SK-N-SH (cell line): Measurements from ENCODE around the gene TOR1AIP1. TPM values are rescaled to one million over a fixed set of nuclear protein-coding genes. Genes with fewer than 3 reads are reported as not detected.
"Not testable (repeated sequence)": the region's sequence is repeated elsewhere in the genome, so short reads cannot be mapped to it uniquely, and the experiment has no call there.

Experiments
- CTCF ChIA-PET: fragments of 300-600, 350-600 bp; formaldehyde crosslinking; extraction: SDS; loops from one replicate; lab custom pipeline; 2021; lab: Yijun Ruan, JAX
- POLR2A ChIA-PET: fragments of 350-600 bp; sonication (Branson Sonifier 250); formaldehyde crosslinking; extraction: SDS; loops from one replicate; lab custom pipeline; 2020; ENCODE audit warnings: antibody characterized with exemption, inconsistent platforms; lab: Yijun Ruan, JAX
- DNase-seq: peaks from one replicate; pipeline ENCODE4 v3.0.0; 2012
- H2AFZ ChIP-seq: fragments of 200-600 bp; sonication (generic); 2 replicates; pipeline ENCODE4 v1.8.1; 2016; ENCODE audit warnings: antibody characterized with exemption, mild to moderate bottlenecking, low read depth
- H3F3A ChIP-seq: fragments of 200-600 bp; sonication (generic); replicated peaks from 2 replicates; pipeline ENCODE3; 2016; ENCODE audit warnings: antibody characterized with exemption, mild to moderate bottlenecking; ENCODE audit not compliant: insufficient read depth
- H3K27ac ChIP-seq, 2 experiments: fragments of 200-500 bp in 1 of 2; fragments of 200-600 bp in 1 of 2; sonication (Bioruptor generic) in 1 of 2; sonication (generic), shearing (Covaris generic) in 1 of 2; 2 replicates each; pipeline versions ENCODE4 v1.5.1 to v1.6.1; 2014 to 2016; ENCODE audit warnings: low read depth in 2 of 2, inconsistent platforms in 1 of 2, low read length in 1 of 2, mild to moderate bottlenecking in 1 of 2, mixed read lengths in 1 of 2
- H3K27me3 ChIP-seq: fragments of 200-600 bp; sonication (generic), shearing (Covaris generic); 2 replicates; pipeline ENCODE4 v1.6.1; 2016; ENCODE audit warnings: mixed run types; ENCODE audit not compliant: insufficient read depth
- H3K36me3 ChIP-seq, 2 experiments: fragments of 200-500 bp in 1 of 2; fragments of 200-600 bp in 1 of 2; sonication (Bioruptor generic) in 1 of 2; sonication (generic) in 1 of 2; replicated peaks in 1 of 2; 2 replicates each; pipeline versions ENCODE3 to v1.5.1; 2014 to 2016; ENCODE audit warnings: low read length in 1 of 2, mild to moderate bottlenecking in 1 of 2; ENCODE audit not compliant: insufficient read depth in 2 of 2, control insufficient read depth in 1 of 2
- H3K4me1 ChIP-seq, 2 experiments: fragments of 200-500 bp in 1 of 2; fragments of 200-600 bp in 1 of 2; sonication (Bioruptor generic) in 1 of 2; sonication (generic), shearing (Covaris generic) in 1 of 2; 2 replicates each; pipeline versions ENCODE4 v1.5.1 to v1.6.1; 2014 to 2016; ENCODE audit warnings: low read depth in 1 of 2, low read length in 1 of 2, mixed run types in 1 of 2; ENCODE audit not compliant: insufficient read depth in 2 of 2, control insufficient read depth in 1 of 2
- H3K4me2 ChIP-seq: fragments of 200-600 bp; sonication (generic), shearing (Covaris generic); 2 replicates; pipeline ENCODE4 v1.6.1; 2017; ENCODE audit warnings: mixed run types
- H3K4me3 ChIP-seq, 2 experiments: fragments of 200-500 bp in 1 of 2; fragments of 200-600 bp in 1 of 2; sonication (Bioruptor generic) in 1 of 2; sonication (generic), shearing (Covaris generic) in 1 of 2; 2 replicates each; pipeline versions ENCODE4 v1.5.1 to v1.8.1; 2014 to 2016; ENCODE audit warnings: low read depth in 2 of 2, inconsistent platforms in 1 of 2, low read length in 1 of 2, mild to moderate bottlenecking in 1 of 2, mixed read lengths in 1 of 2, moderate library complexity in 1 of 2
- H3K79me2 ChIP-seq: fragments of 200-600 bp; sonication (generic); 2 replicates; pipeline ENCODE4 v1.8.1; 2017; ENCODE audit warnings: mild to moderate bottlenecking; ENCODE audit not compliant: insufficient read depth
- H3K9ac ChIP-seq: fragments of 200-600 bp; sonication (generic); 2 replicates; pipeline ENCODE4 v1.6.1; 2017; ENCODE audit warnings: mixed run types
- H3K9me2 ChIP-seq: fragments of 200-600 bp; sonication (generic); 2 replicates; pipeline ENCODE4 v1.6.1; 2017; ENCODE audit warnings: mixed run types
- H3K9me3 ChIP-seq: fragments of 200-600 bp; sonication (generic); 2 replicates; pipeline ENCODE4 v1.6.1; 2017; ENCODE audit warnings: mixed run types, mild to moderate bottlenecking, moderate library complexity
- H4K20me1 ChIP-seq: fragments of 200-600 bp; sonication (generic); 2 replicates; pipeline ENCODE4 v1.6.1; 2017; ENCODE audit warnings: mild to moderate bottlenecking, mixed run types; ENCODE audit not compliant: insufficient read depth
- ELF1 ChIP-seq: IDR thresholded peaks from 2 replicates; pipeline ENCODE4 v1.4.0; 2012
- EZH2phosphoT487 ChIP-seq: fragments of 200-600 bp; sonication (generic); IDR thresholded peaks from 2 replicates; pipeline ENCODE4 v1.6.1; 2017; ENCODE audit warnings: low read depth, mixed run types, mild to moderate bottlenecking, antibody characterized with exemption, moderate library complexity, borderline replicate concordance
- GATA2 ChIP-seq: sonication (generic); formaldehyde crosslinking; IDR thresholded peaks from 2 replicates; pipeline ENCODE4 v1.5.0; 2020; ENCODE audit warnings: mild to moderate bottlenecking, missing genetic modification reagents
- MEF2A ChIP-seq: IDR thresholded peaks from 2 replicates; pipeline ENCODE4 v1.4.0; 2012; ENCODE audit warnings: low read depth, borderline replicate concordance
- NFIC ChIP-seq: IDR thresholded peaks from 2 replicates; pipeline ENCODE4 v1.4.0; 2012; ENCODE audit warnings: borderline replicate concordance
- RAD21 ChIP-seq: IDR thresholded peaks from 2 replicates; pipeline ENCODE4 v1.6.1; 2012; ENCODE audit warnings: mild to moderate bottlenecking, low read length
- RCOR1 ChIP-seq: fragments of 150-350 bp; IDR thresholded peaks from 2 replicates; pipeline ENCODE4 v1.6.1; 2017; ENCODE audit warnings: antibody characterized with exemption, low read length
- TCF12 ChIP-seq: IDR thresholded peaks from 2 replicates; pipeline ENCODE4 v1.4.0; 2012
- ZBTB33 ChIP-seq: IDR thresholded peaks from 2 replicates; pipeline ENCODE4 v1.4.0; 2012; ENCODE audit warnings: low read depth, borderline replicate concordance
- WGBS: methylation state at CpG from one replicate; pipeline ENCODE4 v1.1.6; 2017; ENCODE audit warnings: low lambda C conversion rate; 5-methylcytosine and 5-hydroxymethylcytosine counted together
- polyA plus RNA-seq, 3 experiments: library from polyadenylated mRNA; depleted of rRNA; stranded (reverse); fragments of >200 nt; gene quantifications; 2 replicates each; pipeline ENCODE4 v1.2.3, GENCODE V29; 2012
- TF ChIP-seq, protein P1 (sequence below): IDR thresholded peaks from 2 replicates; pipeline ENCODE4 v1.6.1; 2012; ENCODE audit warnings: mild to moderate bottlenecking, low read depth, low read length, moderate library complexity
- TF ChIP-seq, protein P2 (sequence below): fragments of 200-600 bp; sonication (generic); IDR thresholded peaks from 2 replicates; pipeline ENCODE4 v1.6.1; 2017; ENCODE audit warnings: antibody characterized with exemption, mild to moderate bottlenecking, moderate library complexity

TOR1AIP1 gene
- polyA plus RNA-seq, 1 of the 3 experiments (the other 2 are of a cell fraction): 11.8 TPM

- TF ChIP-seq, protein P1, sequence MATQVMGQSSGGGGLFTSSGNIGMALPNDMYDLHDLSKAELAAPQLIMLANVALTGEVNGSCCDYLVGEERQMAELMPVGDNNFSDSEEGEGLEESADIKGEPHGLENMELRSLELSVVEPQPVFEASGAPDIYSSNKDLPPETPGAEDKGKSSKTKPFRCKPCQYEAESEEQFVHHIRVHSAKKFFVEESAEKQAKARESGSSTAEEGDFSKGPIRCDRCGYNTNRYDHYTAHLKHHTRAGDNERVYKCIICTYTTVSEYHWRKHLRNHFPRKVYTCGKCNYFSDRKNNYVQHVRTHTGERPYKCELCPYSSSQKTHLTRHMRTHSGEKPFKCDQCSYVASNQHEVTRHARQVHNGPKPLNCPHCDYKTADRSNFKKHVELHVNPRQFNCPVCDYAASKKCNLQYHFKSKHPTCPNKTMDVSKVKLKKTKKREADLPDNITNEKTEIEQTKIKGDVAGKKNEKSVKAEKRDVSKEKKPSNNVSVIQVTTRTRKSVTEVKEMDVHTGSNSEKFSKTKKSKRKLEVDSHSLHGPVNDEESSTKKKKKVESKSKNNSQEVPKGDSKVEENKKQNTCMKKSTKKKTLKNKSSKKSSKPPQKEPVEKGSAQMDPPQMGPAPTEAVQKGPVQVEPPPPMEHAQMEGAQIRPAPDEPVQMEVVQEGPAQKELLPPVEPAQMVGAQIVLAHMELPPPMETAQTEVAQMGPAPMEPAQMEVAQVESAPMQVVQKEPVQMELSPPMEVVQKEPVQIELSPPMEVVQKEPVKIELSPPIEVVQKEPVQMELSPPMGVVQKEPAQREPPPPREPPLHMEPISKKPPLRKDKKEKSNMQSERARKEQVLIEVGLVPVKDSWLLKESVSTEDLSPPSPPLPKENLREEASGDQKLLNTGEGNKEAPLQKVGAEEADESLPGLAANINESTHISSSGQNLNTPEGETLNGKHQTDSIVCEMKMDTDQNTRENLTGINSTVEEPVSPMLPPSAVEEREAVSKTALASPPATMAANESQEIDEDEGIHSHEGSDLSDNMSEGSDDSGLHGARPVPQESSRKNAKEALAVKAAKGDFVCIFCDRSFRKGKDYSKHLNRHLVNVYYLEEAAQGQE: no peak
- TF ChIP-seq ZBTB33 (peak; percentile 91), NFIC (0 out of 2 replicates have a peak, but pooled peaks have one; percentile 27), RAD21 (peak; percentile 31; the same call in 1 of the 2 replicates), ELF1 (peak; percentile 93), GATA2 (CRISPR knock-in tag) (no peak), RCOR1 (peak; percentile 49; the same call in 1 of the 2 replicates), TCF12 (peak; percentile 44), MEF2A (no peak), EZH2phosphoT487 (no peak)
- TF ChIP-seq, protein P2, sequence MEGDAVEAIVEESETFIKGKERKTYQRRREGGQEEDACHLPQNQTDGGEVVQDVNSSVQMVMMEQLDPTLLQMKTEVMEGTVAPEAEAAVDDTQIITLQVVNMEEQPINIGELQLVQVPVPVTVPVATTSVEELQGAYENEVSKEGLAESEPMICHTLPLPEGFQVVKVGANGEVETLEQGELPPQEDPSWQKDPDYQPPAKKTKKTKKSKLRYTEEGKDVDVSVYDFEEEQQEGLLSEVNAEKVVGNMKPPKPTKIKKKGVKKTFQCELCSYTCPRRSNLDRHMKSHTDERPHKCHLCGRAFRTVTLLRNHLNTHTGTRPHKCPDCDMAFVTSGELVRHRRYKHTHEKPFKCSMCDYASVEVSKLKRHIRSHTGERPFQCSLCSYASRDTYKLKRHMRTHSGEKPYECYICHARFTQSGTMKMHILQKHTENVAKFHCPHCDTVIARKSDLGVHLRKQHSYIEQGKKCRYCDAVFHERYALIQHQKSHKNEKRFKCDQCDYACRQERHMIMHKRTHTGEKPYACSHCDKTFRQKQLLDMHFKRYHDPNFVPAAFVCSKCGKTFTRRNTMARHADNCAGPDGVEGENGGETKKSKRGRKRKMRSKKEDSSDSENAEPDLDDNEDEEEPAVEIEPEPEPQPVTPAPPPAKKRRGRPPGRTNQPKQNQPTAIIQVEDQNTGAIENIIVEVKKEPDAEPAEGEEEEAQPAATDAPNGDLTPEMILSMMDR: peak; percentile 31
Measured at GRCh38 chr1:179882253-179883039, at the start of gene TOR1AIP1 (continued).

GRCh38 chr1:179836686-179837445, 45.2 kb upstream of the TOR1AIP1 start:
- H3K4me2 ChIP-seq, H3K9ac ChIP-seq, H3K4me3 ChIP-seq, H4K20me1 ChIP-seq, H3K4me1 ChIP-seq, H3K9me3 ChIP-seq, H3K27me3 ChIP-seq, H2AFZ ChIP-seq, H3K79me2 ChIP-seq, H3K9me2 ChIP-seq, H3K27ac ChIP-seq, POLR2A ChIA-PET, DNase-seq: not testable (repeated sequence)
- CTCF ChIA-PET: interaction anchor here (1.5 kb wide), 1 partner anchor 131 kb away, joined by 5 read pairs; no protein-coding TSS in a partner anchor
- peaks cover 5 to 22% of the 10 kb centered on the region in 2 experiments for H3K36me3 ChIP-seq
- WGBS: 97% methylated on average over 14 of the region's 38 CpGs
- peaks cover 18% of the 10 kb centered on the region for H3F3A ChIP-seq
